Vagina (tissue), 2 donors: ENCODE measurements around the gene ANKRD44.

Experiments used
- POLR2A ChIP-seq, 2 donors: fragments of 450-650 bp; IDR thresholded peaks; one replicate each; pipeline ENCODE4 v1.6.1; 2017; ENCODE audit warnings: antibody characterized with exemption in 2 of 2, mild to moderate bottlenecking in 2 of 2, moderate library complexity in 2 of 2
- POLR2AphosphoS5 ChIP-seq, 2 donors: sonication (generic); formaldehyde crosslinking; IDR thresholded peaks; one replicate each; pipeline ENCODE4 v1.9.0; 2017; ENCODE audit warnings: antibody characterized with exemption in 2 of 2, mild to moderate bottlenecking in 2 of 2, low read depth in 1 of 2; ENCODE audit not compliant: insufficient read depth in 1 of 2
- TF ChIP-seq, protein P1 (sequence below), 3 experiments: fragments of 450-650 bp in 2 of 3; fragments of 200-600 bp in 1 of 3; sonication (generic) in 1 of 3; IDR thresholded peaks; one replicate each; pipeline ENCODE4 v1.5.1; 2017 to 2019; ENCODE audit warnings: antibody characterized with exemption in 3 of 3, mild to moderate bottlenecking in 2 of 3, moderate library complexity in 2 of 3

DNA sequence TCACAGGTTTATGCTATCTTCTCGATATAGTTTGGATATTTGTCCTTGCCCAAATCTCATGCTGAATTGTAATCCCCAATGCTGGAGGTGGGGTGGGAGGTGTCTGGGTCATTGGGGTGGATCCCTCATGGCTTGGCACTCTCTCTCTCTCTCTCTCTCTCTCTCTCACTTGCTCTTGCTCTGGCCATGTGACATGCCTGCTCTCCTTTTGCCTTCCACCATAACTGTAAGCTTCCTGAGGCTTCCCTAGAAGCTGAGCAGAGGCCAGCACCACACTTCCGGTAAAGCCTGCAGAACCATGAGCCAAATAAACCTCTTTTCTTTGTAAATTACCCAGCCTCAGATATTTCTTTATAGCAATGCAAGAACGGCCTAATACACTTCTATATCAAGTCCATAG, 342.8 kb downstream of the ANKRD44 start:
- TF ChIP-seq, protein P1, sequence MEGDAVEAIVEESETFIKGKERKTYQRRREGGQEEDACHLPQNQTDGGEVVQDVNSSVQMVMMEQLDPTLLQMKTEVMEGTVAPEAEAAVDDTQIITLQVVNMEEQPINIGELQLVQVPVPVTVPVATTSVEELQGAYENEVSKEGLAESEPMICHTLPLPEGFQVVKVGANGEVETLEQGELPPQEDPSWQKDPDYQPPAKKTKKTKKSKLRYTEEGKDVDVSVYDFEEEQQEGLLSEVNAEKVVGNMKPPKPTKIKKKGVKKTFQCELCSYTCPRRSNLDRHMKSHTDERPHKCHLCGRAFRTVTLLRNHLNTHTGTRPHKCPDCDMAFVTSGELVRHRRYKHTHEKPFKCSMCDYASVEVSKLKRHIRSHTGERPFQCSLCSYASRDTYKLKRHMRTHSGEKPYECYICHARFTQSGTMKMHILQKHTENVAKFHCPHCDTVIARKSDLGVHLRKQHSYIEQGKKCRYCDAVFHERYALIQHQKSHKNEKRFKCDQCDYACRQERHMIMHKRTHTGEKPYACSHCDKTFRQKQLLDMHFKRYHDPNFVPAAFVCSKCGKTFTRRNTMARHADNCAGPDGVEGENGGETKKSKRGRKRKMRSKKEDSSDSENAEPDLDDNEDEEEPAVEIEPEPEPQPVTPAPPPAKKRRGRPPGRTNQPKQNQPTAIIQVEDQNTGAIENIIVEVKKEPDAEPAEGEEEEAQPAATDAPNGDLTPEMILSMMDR (IDR thresholded peaks at IDR 0.05), result no peak
- no peak for TF ChIP-seq POLR2AphosphoS5 (IDR thresholded peaks at IDR 0.05; ENCODE audit: insufficient read depth in 1 of 2, low read depth in 1 of 2)
- no peak for TF ChIP-seq POLR2A (IDR thresholded peaks at IDR 0.05)
